NB4 (cell line): ENCODE data around the gene TNRC18.

ENCODE experiments used
- CTCF ChIP-seq: IDR thresholded peaks from one replicate; pipeline ENCODE4 v1.5.1; 2012; ENCODE audit warnings: low read depth, low read length
- POLR2A ChIP-seq: IDR thresholded peaks from 2 replicates; pipeline ENCODE4 v1.6.1; 2011; ENCODE audit warnings: mild to moderate bottlenecking; ENCODE audit not compliant: insufficient read length; ENCODE audit errors: extremely low read depth

DNA sequence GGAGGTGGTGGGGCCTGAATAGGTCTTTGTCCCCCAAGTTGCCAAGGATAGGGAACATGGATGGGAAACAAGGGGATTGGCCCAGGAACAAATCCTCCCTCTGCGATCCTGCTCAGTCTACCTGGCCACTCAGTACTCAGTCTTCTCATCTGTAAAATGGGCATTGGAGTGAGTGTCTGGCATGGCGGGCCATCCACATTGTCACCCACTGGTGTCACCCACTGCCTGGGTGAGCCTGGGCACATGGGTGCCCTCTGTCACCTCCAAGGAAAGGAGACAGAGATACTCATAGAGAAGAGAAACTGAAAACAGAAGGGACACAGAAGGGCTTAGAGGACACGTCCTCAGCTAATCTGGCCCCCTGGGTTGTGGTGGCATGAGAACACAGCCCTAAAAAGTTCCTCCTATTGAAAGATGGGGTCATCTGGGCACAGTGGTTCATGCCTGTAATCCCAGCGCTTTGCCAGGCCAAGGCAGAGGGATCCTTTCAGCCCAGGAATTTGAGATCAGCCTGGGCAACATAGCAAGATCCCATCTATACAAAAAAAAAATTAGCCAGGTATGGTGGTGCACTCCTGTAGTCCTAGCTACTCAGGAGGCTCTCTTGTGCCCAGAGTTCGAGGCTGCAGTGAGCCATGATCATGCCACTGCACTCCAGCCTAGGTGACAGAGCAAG, 12.5 kb upstream of the TNRC18 start:
- no peak for TF ChIP-seq CTCF
- no peak for TF ChIP-seq POLR2A
